ENCODE measurements around the gene PMP22. TPM values are rescaled to one million over a fixed set of nuclear protein-coding genes. Genes with fewer than 3 reads are reported as not detected.

PMP22 gene
- total RNA-seq, 2 experiments from 2014 or later: 0.12 TPM; not detected in 1

DNA sequence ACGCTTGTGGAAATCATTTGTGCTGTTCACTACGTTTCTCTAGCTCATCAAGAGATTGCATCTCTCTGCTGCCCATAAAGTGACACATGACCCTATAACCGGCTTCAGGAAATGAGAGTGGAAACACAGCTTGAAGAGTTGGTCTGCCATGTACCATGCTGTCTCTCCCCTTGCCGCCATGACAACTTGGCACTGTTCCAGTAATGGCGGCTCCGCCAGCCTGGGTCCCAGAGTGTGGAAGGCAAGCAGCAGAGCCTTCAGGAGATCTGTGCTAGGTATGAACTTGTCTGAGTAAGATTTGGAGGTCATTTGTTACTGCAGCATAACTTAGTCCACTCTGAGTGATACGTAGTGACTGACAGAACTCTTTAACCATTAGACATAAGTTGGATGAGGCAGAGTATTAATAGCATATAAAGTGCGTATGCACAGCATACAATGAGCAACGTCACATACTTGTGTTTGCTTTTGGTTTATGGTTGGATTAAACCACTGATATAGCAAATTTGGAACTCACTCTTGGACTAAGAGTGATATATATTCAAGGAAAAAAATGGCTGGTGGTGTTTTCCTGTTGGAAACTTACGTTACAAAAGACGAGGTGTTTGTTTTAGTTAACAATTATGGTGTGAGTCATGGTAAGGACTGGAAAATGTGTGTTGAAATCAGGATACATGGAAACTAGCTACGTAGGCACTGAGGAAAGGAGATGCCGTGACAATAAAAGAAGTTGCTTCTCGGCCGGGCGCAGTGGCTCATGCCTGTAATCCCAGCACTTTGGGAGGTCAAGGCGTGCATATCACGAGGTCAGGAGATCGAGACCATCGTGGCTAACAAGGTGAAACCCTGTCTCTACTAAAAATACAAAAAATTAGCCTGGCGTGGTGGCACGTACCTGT is 24.4 kb upstream of the PMP22 start:
- peaks cover 24% of the 10 kb centered on the region for H3K27me3 Mint-ChIP-seq (ENCODE audit: low read depth)
- no peaks in the 10 kb centered on the region for H3K36me3 Mint-ChIP-seq (ENCODE audit: low read depth)
- no peaks in the 10 kb centered on the region for H3K9me3 Mint-ChIP-seq
- H3K4me3 Mint-ChIP-seq: no peak overlapping the region
- intact Hi-C loops (cut with micrococcal nuclease): no loop called here
- H3K27ac Mint-ChIP-seq: no peak overlapping the region
- CTCF ChIA-PET: no interaction called here
- no peak for DNase-seq
- H3K4me1 Mint-ChIP-seq (ENCODE audit: low read depth): no peaks in the 10 kb centered on the region

DNA sequence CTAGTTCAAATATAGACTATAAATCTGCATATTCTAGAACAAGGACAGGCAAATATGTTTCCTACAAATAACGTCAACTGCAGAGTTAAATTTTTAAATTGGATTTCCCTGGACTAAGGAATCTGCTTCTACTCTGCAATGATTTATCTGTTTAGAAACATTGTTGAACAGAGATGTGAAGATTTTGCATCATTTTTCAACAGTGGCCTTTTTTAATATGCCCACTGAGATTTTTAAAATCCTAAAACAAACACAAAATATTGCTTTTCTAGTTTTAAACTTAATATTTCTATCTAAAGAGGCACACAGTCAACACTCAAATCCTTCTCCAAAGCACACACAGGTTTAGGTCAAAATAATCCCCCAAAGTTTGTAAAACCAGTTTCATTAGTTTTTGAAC is 23.7 kb upstream of the PMP22 start:
- intact Hi-C loops (cut with micrococcal nuclease): no loop called here
- Mint-ChIP-seq H3K27ac (no peak overlapping the region), H3K4me3 (no peak overlapping the region), H3K4me1 (ENCODE audit: low read depth) (no peaks in the 10 kb centered on the region), H3K36me3 (ENCODE audit: low read depth) (no peaks in the 10 kb centered on the region), H3K27me3 (ENCODE audit: low read depth) (peaks cover 26% of the 10 kb centered on the region), H3K9me3 (no peaks in the 10 kb centered on the region)
- no peak for DNase-seq
- CTCF ChIA-PET: no interaction called here

DNA sequence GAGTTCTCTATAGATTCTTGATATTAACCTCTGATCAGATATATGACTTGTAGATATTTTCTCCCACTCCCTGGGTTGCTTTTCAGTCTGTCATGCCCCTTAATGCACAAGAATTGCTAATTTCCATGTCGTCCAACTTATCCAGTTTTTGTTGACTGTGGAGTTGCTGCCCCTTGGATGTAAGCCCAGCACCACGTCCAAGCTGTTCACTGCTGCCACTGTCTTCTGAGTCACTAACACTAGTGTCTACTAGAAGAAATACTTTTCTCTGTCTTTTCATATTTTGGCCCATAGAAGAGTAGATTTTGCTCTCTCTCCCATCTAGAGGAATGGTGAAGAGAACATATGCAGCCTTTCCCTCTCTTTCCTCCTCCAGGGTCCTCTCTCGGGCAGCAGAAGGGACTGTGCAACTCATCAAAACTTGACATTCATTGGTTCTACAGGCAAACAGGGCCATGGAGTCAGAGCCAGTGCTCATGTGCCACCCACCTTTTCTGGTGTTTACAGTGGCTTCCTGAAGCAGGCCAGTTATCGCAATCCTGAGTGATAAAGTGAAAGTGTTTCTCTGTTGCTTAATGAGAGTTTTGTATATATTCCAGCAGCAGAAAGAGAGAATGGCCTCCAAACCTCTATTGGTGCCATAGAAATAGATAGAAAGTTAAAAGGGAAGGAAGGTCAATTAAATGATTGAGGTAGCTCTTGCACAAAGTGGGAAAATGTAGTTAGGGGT is 22.6 kb upstream of the PMP22 start:
- Mint-ChIP-seq H3K9me3 (no peaks in the 10 kb centered on the region), H3K4me1 (ENCODE audit: low read depth) (no peaks in the 10 kb centered on the region), H3K4me3 (no peak overlapping the region), H3K27me3 (ENCODE audit: low read depth) (peaks cover 38% of the 10 kb centered on the region), H3K27ac (no peak overlapping the region), H3K36me3 (ENCODE audit: low read depth) (no peaks in the 10 kb centered on the region)
- CTCF ChIA-PET: no interaction called here
- intact Hi-C loops (cut with micrococcal nuclease): no loop called here
- no peak for DNase-seq

DNA sequence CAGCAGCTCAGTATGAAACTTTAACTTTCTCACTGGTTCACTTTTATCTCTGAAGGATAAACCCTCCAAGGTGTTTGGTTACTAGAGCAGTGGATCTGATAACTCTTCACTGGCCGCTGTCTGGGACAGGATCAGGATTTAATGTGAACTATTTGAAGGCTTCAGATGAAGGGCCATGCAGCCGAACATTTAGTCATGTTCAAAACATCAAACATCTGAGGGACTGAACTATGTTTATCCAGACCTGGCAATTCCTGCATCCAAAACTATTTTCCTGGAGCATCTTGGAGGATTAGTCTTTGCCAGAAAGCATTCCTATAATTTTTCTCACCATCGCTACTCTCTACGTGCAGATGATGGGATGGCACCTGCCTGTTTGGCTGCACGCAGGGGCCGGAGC is 20.3 kb upstream of the PMP22 start:
- no peak for DNase-seq
- Mint-ChIP-seq H3K27ac (no peak overlapping the region), H3K4me3 (no peak overlapping the region), H3K9me3 (no peaks in the 10 kb centered on the region), H3K36me3 (ENCODE audit: low read depth) (no peaks in the 10 kb centered on the region), H3K4me1 (ENCODE audit: low read depth) (no peaks in the 10 kb centered on the region), H3K27me3 (ENCODE audit: low read depth) (peaks cover 48% of the 10 kb centered on the region)
- CTCF ChIA-PET: no interaction called here
- intact Hi-C loops (cut with micrococcal nuclease): no loop called here

DNA sequence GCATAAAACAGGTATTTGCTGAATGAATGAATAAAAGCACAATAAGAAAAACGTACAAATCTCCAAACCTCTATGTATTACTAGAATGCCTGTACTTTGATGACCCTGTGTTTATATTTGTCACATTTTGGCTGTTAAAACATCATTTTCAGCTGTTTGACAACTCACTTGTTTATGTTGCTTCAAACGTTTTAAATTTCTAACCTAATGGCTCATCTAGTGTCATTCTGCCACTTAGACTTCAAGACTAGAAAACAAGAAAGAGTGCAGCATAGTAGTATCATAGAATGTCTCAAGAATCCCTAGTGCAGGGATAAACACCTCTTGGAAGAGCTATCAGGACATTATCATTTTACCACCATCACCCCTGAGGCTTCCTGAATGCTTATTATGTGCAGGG is 19.4 kb upstream of the PMP22 start:
- H3K36me3 Mint-ChIP-seq (ENCODE audit: low read depth): peaks cover under 1% of the 10 kb centered on the region
- H3K9me3 Mint-ChIP-seq: no peaks in the 10 kb centered on the region
- no peak overlapping the region for H3K4me3 Mint-ChIP-seq
- CTCF ChIA-PET: no interaction called here
- H3K27ac Mint-ChIP-seq: no peak overlapping the region
- H3K4me1 Mint-ChIP-seq (ENCODE audit: low read depth): no peaks in the 10 kb centered on the region
- intact Hi-C loops (cut with micrococcal nuclease): no loop called here
- H3K27me3 Mint-ChIP-seq (ENCODE audit: low read depth): peaks cover 47% of the 10 kb centered on the region
- DNase-seq: no peak

DNA sequence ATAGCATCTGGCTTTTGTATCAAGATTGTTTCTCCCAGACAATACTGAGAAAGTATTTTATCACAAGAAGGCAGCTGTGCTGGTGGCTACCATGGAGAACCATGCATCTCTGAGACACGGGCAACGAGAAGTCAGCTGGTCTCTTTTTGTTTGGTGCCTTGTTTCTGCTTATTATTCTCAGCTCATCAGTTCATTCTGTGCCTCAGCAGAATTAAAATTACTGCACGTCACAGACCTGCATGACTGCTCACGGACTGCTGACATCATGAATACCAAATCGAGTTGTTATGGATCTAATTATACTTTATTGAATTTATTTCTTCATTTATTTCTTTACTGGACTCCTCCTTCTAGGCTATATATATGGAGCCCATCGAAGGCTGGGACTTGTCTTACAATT is 19.0 kb upstream of the PMP22 start:
- CTCF ChIA-PET: no interaction called here
- no peak overlapping the region for H3K27ac Mint-ChIP-seq
- no peaks in the 10 kb centered on the region for H3K9me3 Mint-ChIP-seq
- H3K4me3 Mint-ChIP-seq: no peak overlapping the region
- intact Hi-C loops (cut with micrococcal nuclease): no loop called here
- H3K27me3 Mint-ChIP-seq (ENCODE audit: low read depth): peaks cover 48% of the 10 kb centered on the region
- no peak for DNase-seq
- no peaks in the 10 kb centered on the region for H3K4me1 Mint-ChIP-seq (ENCODE audit: low read depth)
- H3K36me3 Mint-ChIP-seq (ENCODE audit: low read depth): peaks cover 1% of the 10 kb centered on the region

DNA sequence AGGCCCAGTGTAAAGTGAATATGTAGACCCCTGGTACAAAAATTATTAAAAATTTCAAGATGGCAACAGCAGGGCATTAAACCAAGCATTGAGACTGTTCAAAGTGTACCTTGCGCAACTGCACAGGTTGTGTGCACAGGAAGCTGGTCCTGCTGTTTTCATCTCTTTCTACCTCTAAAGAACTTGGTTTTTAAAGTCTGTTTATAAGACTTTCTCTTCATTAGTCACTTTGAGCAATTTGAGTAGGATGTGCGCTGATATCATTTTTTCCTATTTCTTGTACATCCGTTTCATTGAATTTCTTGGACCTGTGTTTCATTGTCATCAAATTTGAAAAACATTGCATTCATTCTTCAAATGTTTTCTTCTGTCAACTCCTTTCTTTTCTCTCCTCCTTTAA is 16.8 kb upstream of the PMP22 start:
- Mint-ChIP-seq H3K27me3 (ENCODE audit: low read depth) (peaks cover 42% of the 10 kb centered on the region), H3K9me3 (no peaks in the 10 kb centered on the region), H3K4me3 (no peak overlapping the region), H3K36me3 (ENCODE audit: low read depth) (peaks cover 1% of the 10 kb centered on the region), H3K4me1 (ENCODE audit: low read depth) (no peaks in the 10 kb centered on the region), H3K27ac (no peak overlapping the region)
- DNase-seq: no peak
- intact Hi-C loops (cut with micrococcal nuclease): no loop called here
- CTCF ChIA-PET: no interaction called here

DNA sequence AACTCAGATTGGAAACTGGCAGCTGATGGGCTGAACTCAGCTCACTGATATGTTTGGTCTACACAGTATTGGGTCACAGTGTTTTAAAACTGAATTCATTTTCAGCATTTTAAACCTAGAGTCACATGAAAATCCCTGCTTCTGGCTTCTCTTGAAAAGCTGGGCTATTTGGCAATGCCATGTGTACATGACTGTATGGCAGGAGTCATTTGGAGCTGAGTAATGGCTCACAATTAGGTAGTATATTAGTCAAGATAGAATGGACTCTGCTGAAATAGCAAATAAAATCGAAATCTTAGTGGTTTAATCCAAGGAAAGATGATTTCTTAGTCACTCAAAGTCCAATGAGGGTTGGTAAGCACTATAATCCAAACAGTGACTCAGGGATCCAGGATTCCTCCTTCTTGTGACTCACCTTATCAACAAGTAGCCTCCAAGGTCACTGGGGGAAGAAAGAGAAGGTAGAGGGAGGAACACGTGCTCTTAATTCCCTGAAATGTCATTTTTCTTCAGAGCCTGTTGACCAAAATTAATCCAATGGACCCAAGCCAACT is 13.9 kb upstream of the PMP22 start:
- Mint-ChIP-seq H3K27me3 (ENCODE audit: low read depth) (peaks cover 38% of the 10 kb centered on the region), H3K4me1 (ENCODE audit: low read depth) (no peaks in the 10 kb centered on the region), H3K9me3 (peaks cover 2% of the 10 kb centered on the region), H3K36me3 (ENCODE audit: low read depth) (peaks cover 1% of the 10 kb centered on the region), H3K4me3 (no peak overlapping the region), H3K27ac (no peak overlapping the region)
- no peak for DNase-seq
- intact Hi-C loops (cut with micrococcal nuclease): no loop called here
- CTCF ChIA-PET: interaction anchor here (1.9 kb wide), 1 partner anchor 21 kb away, joined by 6 read pairs; no protein-coding TSS in a partner anchor

DNA sequence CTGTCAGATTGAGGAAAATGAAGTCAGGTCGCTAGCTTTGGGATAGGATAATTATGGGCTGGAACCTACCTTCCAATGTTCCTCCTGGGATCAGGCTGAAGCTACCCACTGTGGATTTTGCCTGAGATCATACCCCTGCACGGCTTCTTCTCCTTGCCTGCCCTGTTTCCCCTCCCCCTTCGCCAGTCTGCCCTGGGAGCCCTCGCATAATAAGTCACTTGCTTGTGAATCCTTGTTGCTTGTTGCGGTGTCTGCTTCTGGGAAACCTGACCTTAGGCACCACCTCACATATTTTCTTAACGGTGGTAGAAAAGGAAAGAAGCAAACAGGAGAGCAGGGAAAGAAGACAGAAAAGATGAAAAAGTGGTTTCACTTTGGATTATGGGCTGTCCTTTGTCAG is 13.3 kb upstream of the PMP22 start:
- CTCF ChIA-PET: interaction anchor here (1.9 kb wide), 1 partner anchor 20 kb away, joined by 6 read pairs; no protein-coding TSS in a partner anchor
- intact Hi-C loops (cut with micrococcal nuclease): no loop called here
- peaks cover 3% of the 10 kb centered on the region for H3K9me3 Mint-ChIP-seq

DNA sequence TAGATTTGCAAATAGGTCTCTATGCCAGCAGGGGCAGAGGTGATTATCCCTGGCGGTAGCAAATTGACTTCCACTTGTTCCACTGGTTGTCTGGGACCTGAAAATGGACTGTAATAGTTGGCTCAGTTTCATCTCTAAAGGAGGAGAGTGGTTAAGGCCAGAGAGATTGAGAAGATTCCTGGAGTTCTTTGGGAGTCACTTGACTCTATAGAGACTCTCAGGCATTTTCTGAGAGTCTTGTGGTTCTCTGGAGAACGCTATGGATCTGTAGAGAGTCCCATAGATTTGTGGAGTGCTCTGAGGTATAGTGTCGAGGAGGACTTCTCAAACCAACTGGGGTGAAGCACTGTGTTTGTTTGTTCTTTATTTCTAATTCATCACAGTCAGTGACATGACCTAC is 8.9 kb upstream of the PMP22 start:
- Mint-ChIP-seq H3K27me3 (ENCODE audit: low read depth) (peaks cover 8% of the 10 kb centered on the region), H3K36me3 (ENCODE audit: low read depth) (no peaks in the 10 kb centered on the region), H3K4me3 (no peak overlapping the region), H3K27ac (no peak overlapping the region), H3K4me1 (ENCODE audit: low read depth) (no peaks in the 10 kb centered on the region), H3K9me3 (peaks cover 3% of the 10 kb centered on the region)
- intact Hi-C loops (cut with micrococcal nuclease): no loop called here
- no peak for DNase-seq
- CTCF ChIA-PET: no interaction called here

More for the DNA sequence above, 13.3 kb upstream of the PMP22 start:
- Mint-ChIP-seq H3K4me3 (no peak overlapping the region), H3K36me3 (ENCODE audit: low read depth) (peaks cover 1% of the 10 kb centered on the region), H3K4me1 (ENCODE audit: low read depth) (no peaks in the 10 kb centered on the region), H3K27me3 (ENCODE audit: low read depth) (peaks cover 32% of the 10 kb centered on the region), H3K27ac (no peak overlapping the region)
- DNase-seq: no peak

DNA sequence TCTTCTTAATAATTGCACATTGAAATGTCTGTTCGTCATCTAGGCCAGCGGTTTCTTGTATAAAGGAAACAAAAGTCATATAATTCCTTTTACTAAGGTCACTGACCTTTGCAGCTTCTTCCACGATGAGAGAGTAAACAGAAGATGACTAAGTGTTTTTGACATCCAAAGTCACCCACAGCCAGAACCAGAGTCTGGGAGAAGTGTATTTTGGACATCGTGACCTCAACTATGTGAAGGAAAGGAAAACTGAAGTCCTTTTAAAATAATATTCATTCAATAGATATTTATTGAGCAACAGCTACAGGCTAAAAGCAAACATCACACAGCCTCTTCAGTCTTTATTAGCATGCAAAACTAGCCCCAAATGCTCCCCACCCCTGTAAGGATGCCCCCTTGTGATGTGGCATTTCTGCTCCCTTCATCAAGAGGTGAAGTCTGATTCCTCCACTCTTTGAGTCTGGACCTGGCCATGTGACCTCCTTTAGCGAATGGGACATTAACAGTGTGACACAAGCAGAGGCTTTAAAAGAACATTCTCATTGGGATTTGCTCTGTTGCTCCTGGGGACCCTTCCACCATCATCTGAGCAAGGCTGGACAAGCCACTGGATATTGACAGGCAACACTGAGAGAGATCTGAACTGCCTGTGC is 8.1 kb upstream of the PMP22 start:
- intact Hi-C loops (cut with micrococcal nuclease): no loop called here
- Mint-ChIP-seq H3K27ac (no peak overlapping the region), H3K4me3 (no peak overlapping the region), H3K36me3 (ENCODE audit: low read depth) (no peaks in the 10 kb centered on the region), H3K9me3 (peaks cover 3% of the 10 kb centered on the region), H3K27me3 (ENCODE audit: low read depth) (peaks cover 3% of the 10 kb centered on the region), H3K4me1 (ENCODE audit: low read depth) (no peaks in the 10 kb centered on the region)
- no peak for DNase-seq
- CTCF ChIA-PET: interaction anchor here (1.1 kb wide), 1 partner anchor 15 kb away, joined by 4 read pairs; no protein-coding TSS in a partner anchor

DNA sequence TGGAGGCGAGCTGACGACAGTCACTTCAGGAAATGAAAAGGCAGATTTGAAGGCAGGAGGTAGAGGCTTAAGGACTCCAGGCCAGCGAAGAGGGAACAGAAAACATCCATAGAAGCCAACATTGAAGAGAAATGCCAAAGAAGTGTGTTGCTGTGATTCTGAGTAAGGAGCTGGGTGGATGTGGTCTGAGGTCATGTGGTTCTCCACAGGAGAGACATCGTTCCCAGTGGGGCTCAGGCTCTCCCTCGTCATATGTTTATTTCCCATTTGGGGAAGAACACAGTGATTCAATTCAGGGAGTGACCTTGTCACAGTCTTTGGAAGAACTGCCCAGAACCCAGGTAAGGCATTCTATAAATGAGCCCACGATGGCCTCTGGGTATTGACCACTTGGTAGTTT is 6.6 kb upstream of the PMP22 start:
- CTCF ChIA-PET: no interaction called here
- peaks cover 3% of the 10 kb centered on the region for H3K9me3 Mint-ChIP-seq
- no peak overlapping the region for H3K27ac Mint-ChIP-seq
- H3K36me3 Mint-ChIP-seq (ENCODE audit: low read depth): no peaks in the 10 kb centered on the region
- H3K4me3 Mint-ChIP-seq: no peak overlapping the region
- intact Hi-C loops (cut with micrococcal nuclease): no loop called here
- H3K27me3 Mint-ChIP-seq (ENCODE audit: low read depth): peaks cover 10% of the 10 kb centered on the region
- no peaks in the 10 kb centered on the region for H3K4me1 Mint-ChIP-seq (ENCODE audit: low read depth)
- no peak for DNase-seq
